ENCODE measurements around the gene ARMC2. TPM values are rescaled to one million over a fixed set of nuclear protein-coding genes. Genes with fewer than 3 reads are reported as not detected.
A peak's percentile ranks its signal among the peaks of the same experiment; 100 is the strongest.

Gene ARMC2
- total RNA-seq, 1 donor from 2014 or later = 2.9 TPM

- TF ChIP-seq EZH2 (IDR thresholded peaks at IDR 0.05) (no peak), EZH2phosphoT487 (IDR thresholded peaks at IDR 0.05) (no peak)
- TF ChIP-seq, protein P1, sequence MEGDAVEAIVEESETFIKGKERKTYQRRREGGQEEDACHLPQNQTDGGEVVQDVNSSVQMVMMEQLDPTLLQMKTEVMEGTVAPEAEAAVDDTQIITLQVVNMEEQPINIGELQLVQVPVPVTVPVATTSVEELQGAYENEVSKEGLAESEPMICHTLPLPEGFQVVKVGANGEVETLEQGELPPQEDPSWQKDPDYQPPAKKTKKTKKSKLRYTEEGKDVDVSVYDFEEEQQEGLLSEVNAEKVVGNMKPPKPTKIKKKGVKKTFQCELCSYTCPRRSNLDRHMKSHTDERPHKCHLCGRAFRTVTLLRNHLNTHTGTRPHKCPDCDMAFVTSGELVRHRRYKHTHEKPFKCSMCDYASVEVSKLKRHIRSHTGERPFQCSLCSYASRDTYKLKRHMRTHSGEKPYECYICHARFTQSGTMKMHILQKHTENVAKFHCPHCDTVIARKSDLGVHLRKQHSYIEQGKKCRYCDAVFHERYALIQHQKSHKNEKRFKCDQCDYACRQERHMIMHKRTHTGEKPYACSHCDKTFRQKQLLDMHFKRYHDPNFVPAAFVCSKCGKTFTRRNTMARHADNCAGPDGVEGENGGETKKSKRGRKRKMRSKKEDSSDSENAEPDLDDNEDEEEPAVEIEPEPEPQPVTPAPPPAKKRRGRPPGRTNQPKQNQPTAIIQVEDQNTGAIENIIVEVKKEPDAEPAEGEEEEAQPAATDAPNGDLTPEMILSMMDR (IDR thresholded peaks at IDR 0.05) = no peak
- DNase-seq (ENCODE audit: low spot score) = no peak
- H3K4me1 ChIP-seq = peaks cover 21% of the 10 kb centered on the region
- no peak overlapping the region for H3K27ac Mint-ChIP-seq
- H3K9me3 Mint-ChIP-seq = no peaks in the 10 kb centered on the region
- peaks cover 57% of the 10 kb centered on the region for H3K79me2 ChIP-seq (ENCODE audit: low read depth)
- H3K4me2 ChIP-seq = peak overlapping the region; percentile 95
- no peak overlapping the region for H3K9ac ChIP-seq
- no peak overlapping the region for H3K27ac ChIP-seq
- no peaks in the 10 kb centered on the region for H4K20me1 ChIP-seq (ENCODE audit: low read depth)
- no peaks in the 10 kb centered on the region for H3K27me3 ChIP-seq
- no peaks in the 10 kb centered on the region for H3K27me3 Mint-ChIP-seq (ENCODE audit: insufficient read depth, low read depth)
- no peaks in the 10 kb centered on the region for H3K9me3 ChIP-seq (ENCODE audit: low read depth)
- no peak overlapping the region for H3K4me3 ChIP-seq
- no peak overlapping the region for H3K4me3 Mint-ChIP-seq
- no peak overlapping the region for H2AFZ ChIP-seq (replicated peaks)
- H3K36me3 ChIP-seq = no peaks in the 10 kb centered on the region
- peaks cover 8% of the 10 kb centered on the region for H3K4me1 Mint-ChIP-seq
- H3K36me3 Mint-ChIP-seq = no peaks in the 10 kb centered on the region
- peaks cover 9% of the 10 kb centered on the region for H3F3A ChIP-seq (ENCODE audit: low read depth)
Observed at GRCh38 chr6:109006818-109007217, 158.6 kb downstream of the ARMC2 start.

DNA sequence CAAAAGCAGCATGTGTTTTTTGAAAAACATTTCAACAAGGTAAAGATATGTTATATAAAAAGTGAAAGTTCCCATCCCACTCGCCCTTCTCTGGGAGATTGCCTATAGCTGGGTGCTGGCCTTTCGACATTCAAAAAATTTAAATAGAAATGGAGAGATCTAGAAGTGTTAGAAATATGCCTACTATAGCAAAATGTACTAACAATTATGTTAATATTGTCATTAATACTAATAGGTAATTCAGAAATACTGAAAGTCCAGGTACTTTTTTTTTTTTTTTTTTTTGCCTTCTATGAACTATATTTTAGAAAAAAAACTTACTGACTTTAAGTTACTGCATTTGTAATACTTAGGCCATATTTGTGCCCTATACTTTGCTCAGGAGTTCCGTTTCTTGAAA is 159.3 kb downstream of the ARMC2 start:
- H3K9me3 Mint-ChIP-seq = no peaks in the 10 kb centered on the region
- no peak overlapping the region for H3K27ac Mint-ChIP-seq
- DNase-seq (ENCODE audit: low spot score) = no peak
- no peak overlapping the region for H2AFZ ChIP-seq (replicated peaks)
- no peaks in the 10 kb centered on the region for H3K27me3 ChIP-seq
- H4K20me1 ChIP-seq (ENCODE audit: low read depth) = no peaks in the 10 kb centered on the region
- H3K9me3 ChIP-seq (ENCODE audit: low read depth) = no peaks in the 10 kb centered on the region
- H3K36me3 Mint-ChIP-seq = no peaks in the 10 kb centered on the region
- peak overlapping the region; percentile 86 for H3K4me3 ChIP-seq
- no peak overlapping the region for H3K27ac ChIP-seq
- peak overlapping the region; percentile 95 for H3K4me2 ChIP-seq
- H3K4me1 Mint-ChIP-seq = peaks cover 8% of the 10 kb centered on the region
- H3K27me3 Mint-ChIP-seq (ENCODE audit: insufficient read depth, low read depth) = no peaks in the 10 kb centered on the region
- TF ChIP-seq, protein P1 (IDR thresholded peaks at IDR 0.05) = no peak
- no peak for TF ChIP-seq EZH2 (IDR thresholded peaks at IDR 0.05)
- TF ChIP-seq EZH2phosphoT487 (IDR thresholded peaks at IDR 0.05) = no peak
- peaks cover 9% of the 10 kb centered on the region for H3F3A ChIP-seq (ENCODE audit: low read depth)
- H3K4me3 Mint-ChIP-seq = no peak overlapping the region
- no peak overlapping the region for H3K9ac ChIP-seq
- peaks cover 53% of the 10 kb centered on the region for H3K79me2 ChIP-seq (ENCODE audit: low read depth)
- peaks cover 21% of the 10 kb centered on the region for H3K4me1 ChIP-seq
- H3K36me3 ChIP-seq = no peaks in the 10 kb centered on the region

- Histone ChIP-seq H4K20me1 (ENCODE audit: low read depth) (no peaks in the 10 kb centered on the region), H3K4me3 (peak overlapping the region; percentile 86), H3K9ac (no peak overlapping the region), H3K9me3 (ENCODE audit: low read depth) (no peaks in the 10 kb centered on the region), H3K79me2 (ENCODE audit: low read depth) (peaks cover 53% of the 10 kb centered on the region), H3K27me3 (no peaks in the 10 kb centered on the region), H3F3A (ENCODE audit: low read depth) (peaks cover 9% of the 10 kb centered on the region), H3K4me1 (peaks cover 21% of the 10 kb centered on the region), H2AFZ (replicated peaks) (no peak overlapping the region), H3K36me3 (no peaks in the 10 kb centered on the region), H3K4me2 (peak overlapping the region; percentile 95), H3K27ac (no peak overlapping the region)
- Mint-ChIP-seq H3K27me3 (ENCODE audit: insufficient read depth, low read depth) (no peaks in the 10 kb centered on the region), H3K9me3 (no peaks in the 10 kb centered on the region), H3K36me3 (no peaks in the 10 kb centered on the region), H3K27ac (no peak overlapping the region), H3K4me3 (peak overlapping the region; percentile 64), H3K4me1 (peaks cover 8% of the 10 kb centered on the region)
- DNase-seq (ENCODE audit: low spot score) = peak; percentile 17
- TF ChIP-seq EZH2 (IDR thresholded peaks at IDR 0.05) = no peak
- TF ChIP-seq, protein P1 (IDR thresholded peaks at IDR 0.05) = no peak
- TF ChIP-seq EZH2phosphoT487 (IDR thresholded peaks at IDR 0.05) = no peak
Observed at GRCh38 chr6:109008054-109008453, 159.8 kb downstream of the ARMC2 start.
